Measurements from ENCODE around the gene SFMBT2. TPM values are rescaled to one million over a fixed set of nuclear protein-coding genes. Genes with fewer than 3 reads are reported as not detected.

The SFMBT2 gene
- total RNA-seq, 1 experiment from 2014 or later, result 0.02 TPM

- no peaks in the 10 kb centered on the region for H3K36me3 ChIP-seq (ENCODE audit: control insufficient read depth in 1 of 2, insufficient read depth in 2 of 2, low read length in 2 of 2)
- BruUV-seq (replicated peaks), result no TSS peak
- POLR2A ChIA-PET, result no interaction called here
Measured at GRCh38 chr10:7234109-7234508, 176.7 kb downstream of the SFMBT2 start.

More at GRCh38 chr10:7234109-7234508, 176.7 kb downstream of the SFMBT2 start:
- ChIA-PET CTCF (no interaction called here), RAD21 (ENCODE audit: low non-redundant PET in 1 of 2, low total read pairs in 2 of 2, uncharacterized antibody in 2 of 2, unreplicated experiment in 2 of 2) (no interaction called here)
- H3K9me3 ChIP-seq (ENCODE audit: control insufficient read depth in 1 of 2, insufficient read depth in 1 of 2, low read depth in 1 of 2, low read length in 2 of 2), result no peaks in the 10 kb centered on the region
- no peak overlapping the region for H3K4me3 ChIP-seq (replicated peaks in 1 of 2; ENCODE audit: low read depth in 1 of 2, low read length in 2 of 2)
- H3K4me1 ChIP-seq (ENCODE audit: control insufficient read depth in 1 of 2, insufficient read depth in 2 of 2, low read length in 2 of 2), result no peaks in the 10 kb centered on the region
- intact Hi-C loops (cut with micrococcal nuclease), result no loop called here
- no peak overlapping the region for H2AFZ ChIP-seq (ENCODE audit: low read depth, low read length, poor library complexity, severe bottlenecking)
- TF ChIP-seq EZH2 (IDR thresholded peaks at IDR 0.05) (no peak), YY1 (IDR thresholded peaks at IDR 0.05; ENCODE audit: extremely low read depth, insufficient replicate concordance, low read depth, low read length) (no peak), CTCF (IDR thresholded peaks at IDR 0.05 in 2 of 3, conservative IDR thresholded peaks at IDR 0.05 in 1 of 3; ENCODE audit: borderline replicate concordance in 1 of 3, insufficient read depth in 1 of 3, low read depth in 2 of 3, low read length in 2 of 3) (no peak), EGR1 (IDR thresholded peaks at IDR 0.05; ENCODE audit: low read depth) (no peak)
- TF ChIP-seq, protein P1, sequence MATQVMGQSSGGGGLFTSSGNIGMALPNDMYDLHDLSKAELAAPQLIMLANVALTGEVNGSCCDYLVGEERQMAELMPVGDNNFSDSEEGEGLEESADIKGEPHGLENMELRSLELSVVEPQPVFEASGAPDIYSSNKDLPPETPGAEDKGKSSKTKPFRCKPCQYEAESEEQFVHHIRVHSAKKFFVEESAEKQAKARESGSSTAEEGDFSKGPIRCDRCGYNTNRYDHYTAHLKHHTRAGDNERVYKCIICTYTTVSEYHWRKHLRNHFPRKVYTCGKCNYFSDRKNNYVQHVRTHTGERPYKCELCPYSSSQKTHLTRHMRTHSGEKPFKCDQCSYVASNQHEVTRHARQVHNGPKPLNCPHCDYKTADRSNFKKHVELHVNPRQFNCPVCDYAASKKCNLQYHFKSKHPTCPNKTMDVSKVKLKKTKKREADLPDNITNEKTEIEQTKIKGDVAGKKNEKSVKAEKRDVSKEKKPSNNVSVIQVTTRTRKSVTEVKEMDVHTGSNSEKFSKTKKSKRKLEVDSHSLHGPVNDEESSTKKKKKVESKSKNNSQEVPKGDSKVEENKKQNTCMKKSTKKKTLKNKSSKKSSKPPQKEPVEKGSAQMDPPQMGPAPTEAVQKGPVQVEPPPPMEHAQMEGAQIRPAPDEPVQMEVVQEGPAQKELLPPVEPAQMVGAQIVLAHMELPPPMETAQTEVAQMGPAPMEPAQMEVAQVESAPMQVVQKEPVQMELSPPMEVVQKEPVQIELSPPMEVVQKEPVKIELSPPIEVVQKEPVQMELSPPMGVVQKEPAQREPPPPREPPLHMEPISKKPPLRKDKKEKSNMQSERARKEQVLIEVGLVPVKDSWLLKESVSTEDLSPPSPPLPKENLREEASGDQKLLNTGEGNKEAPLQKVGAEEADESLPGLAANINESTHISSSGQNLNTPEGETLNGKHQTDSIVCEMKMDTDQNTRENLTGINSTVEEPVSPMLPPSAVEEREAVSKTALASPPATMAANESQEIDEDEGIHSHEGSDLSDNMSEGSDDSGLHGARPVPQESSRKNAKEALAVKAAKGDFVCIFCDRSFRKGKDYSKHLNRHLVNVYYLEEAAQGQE (IDR thresholded peaks at IDR 0.05; ENCODE audit: low read depth), result no peak
- H3K27ac ChIP-seq (ENCODE audit: low read depth, low read length), result no peak overlapping the region
- no peak for ATAC-seq
- H3K4me2 ChIP-seq (ENCODE audit: low read length), result no peak overlapping the region
- no peaks in the 10 kb centered on the region for H3K79me2 ChIP-seq (ENCODE audit: insufficient read depth, low read length)
- no peak for DNase-seq (ENCODE audit: low read depth, low spot score)
- peaks cover 14% of the 10 kb centered on the region for H3K27me3 ChIP-seq (ENCODE audit: insufficient read depth, low read length)
- H4K20me1 ChIP-seq (ENCODE audit: insufficient read depth), result no peaks in the 10 kb centered on the region
- H3K9me2 ChIP-seq (ENCODE audit: insufficient read depth), result no peaks in the 10 kb centered on the region
- no peak overlapping the region for H3K9ac ChIP-seq (ENCODE audit: low read length)

Data from HCT116 (cell line).